Esophagus muscularis mucosa (tissue), 3 donors: ENCODE measurements around the gene NTRK3.

Source experiments
- POLR2A ChIP-seq: fragments of 450-650 bp; IDR thresholded peaks from one replicate; pipeline ENCODE4 v1.6.1; 2017; ENCODE audit warnings: antibody characterized with exemption, moderate library complexity, mild to moderate bottlenecking, low read depth
- TF ChIP-seq, protein P1 (sequence below), 3 experiments: fragments of 200-600 bp in 2 of 3; fragments of 450-650 bp in 1 of 3; sonication (generic) in 2 of 3; IDR thresholded peaks; one replicate each; pipeline ENCODE4 v1.5.1; 2017 to 2019; ENCODE audit warnings: antibody characterized with exemption in 3 of 3, mild to moderate bottlenecking in 2 of 3, moderate library complexity in 1 of 3

GRCh38 chr15:88118741-88119140, 137.8 kb downstream of the NTRK3 start:
- no peak for TF ChIP-seq POLR2A
- TF ChIP-seq, protein P1, sequence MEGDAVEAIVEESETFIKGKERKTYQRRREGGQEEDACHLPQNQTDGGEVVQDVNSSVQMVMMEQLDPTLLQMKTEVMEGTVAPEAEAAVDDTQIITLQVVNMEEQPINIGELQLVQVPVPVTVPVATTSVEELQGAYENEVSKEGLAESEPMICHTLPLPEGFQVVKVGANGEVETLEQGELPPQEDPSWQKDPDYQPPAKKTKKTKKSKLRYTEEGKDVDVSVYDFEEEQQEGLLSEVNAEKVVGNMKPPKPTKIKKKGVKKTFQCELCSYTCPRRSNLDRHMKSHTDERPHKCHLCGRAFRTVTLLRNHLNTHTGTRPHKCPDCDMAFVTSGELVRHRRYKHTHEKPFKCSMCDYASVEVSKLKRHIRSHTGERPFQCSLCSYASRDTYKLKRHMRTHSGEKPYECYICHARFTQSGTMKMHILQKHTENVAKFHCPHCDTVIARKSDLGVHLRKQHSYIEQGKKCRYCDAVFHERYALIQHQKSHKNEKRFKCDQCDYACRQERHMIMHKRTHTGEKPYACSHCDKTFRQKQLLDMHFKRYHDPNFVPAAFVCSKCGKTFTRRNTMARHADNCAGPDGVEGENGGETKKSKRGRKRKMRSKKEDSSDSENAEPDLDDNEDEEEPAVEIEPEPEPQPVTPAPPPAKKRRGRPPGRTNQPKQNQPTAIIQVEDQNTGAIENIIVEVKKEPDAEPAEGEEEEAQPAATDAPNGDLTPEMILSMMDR (IDR thresholded peaks at IDR 0.05), result no peak
